KOPT-K1 (cell line): ENCODE results near the gene CDCA8.
"Not testable (repeated sequence)": the region's sequence is repeated elsewhere in the genome, so short reads cannot be mapped to it uniquely, and the experiment has no call there.

ENCODE experiments used
- H3K27ac ChIP-seq: fragments of 200-600 bp; sonication (generic); 2 replicates; pipeline ENCODE4 v1.5.1; 2016; ENCODE audit warnings: antibody characterized with exemption, mild to moderate bottlenecking, low read depth, low read length; ENCODE audit not compliant: poor library complexity, severe bottlenecking
- H3K36me3 ChIP-seq: fragments of 200-600 bp; sonication (generic); 2 replicates; pipeline ENCODE4 v1.5.1; 2017; ENCODE audit warnings: antibody characterized with exemption, mild to moderate bottlenecking, low read length, moderate library complexity; ENCODE audit not compliant: insufficient read depth
- H3K9me3 ChIP-seq: fragments of 200-600 bp; sonication (generic); 2 replicates; pipeline ENCODE4 v1.5.1; 2017; ENCODE audit warnings: antibody characterized with exemption, low read length, mild to moderate bottlenecking; ENCODE audit not compliant: insufficient read depth, poor library complexity, severe bottlenecking

The CDCA8 gene

DNA sequence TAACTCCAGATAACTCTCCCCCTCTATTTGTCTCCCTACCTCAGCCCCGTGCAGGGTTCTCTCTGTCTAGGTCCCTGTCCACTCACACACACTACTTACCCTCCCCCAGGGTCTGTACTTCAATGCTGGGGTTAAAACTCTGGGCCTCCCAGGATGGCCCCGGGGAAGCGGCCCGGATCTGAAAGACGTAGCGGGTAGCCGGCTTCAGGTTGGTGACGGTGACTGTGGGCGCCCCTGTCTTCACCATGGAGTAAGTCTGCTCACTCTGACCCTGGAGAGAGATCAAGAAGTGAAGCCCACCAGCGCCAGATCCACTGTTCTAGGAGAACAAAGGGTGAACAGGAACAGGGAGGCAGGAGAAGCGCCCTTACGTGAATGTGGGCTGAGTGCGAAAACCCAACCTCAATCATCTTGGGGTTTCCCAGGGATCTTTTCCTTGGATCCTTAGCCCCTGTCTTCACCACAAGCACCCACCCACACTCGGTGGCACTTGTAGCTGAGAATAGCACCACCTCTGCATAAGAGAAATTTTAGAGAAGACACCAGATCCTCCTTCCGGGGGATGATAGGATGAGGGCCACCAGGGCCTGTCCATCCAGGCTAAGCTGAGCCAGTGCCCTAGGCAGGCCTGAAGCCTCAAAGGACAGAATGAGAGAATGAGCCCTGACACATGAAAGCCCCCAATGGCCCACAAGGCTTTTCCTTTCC, 39.1 kb downstream of the CDCA8 start:
- H3K9me3 ChIP-seq: no peaks in the 10 kb centered on the region
- no peak overlapping the region for H3K27ac ChIP-seq
- no peaks in the 10 kb centered on the region for H3K36me3 ChIP-seq

DNA sequence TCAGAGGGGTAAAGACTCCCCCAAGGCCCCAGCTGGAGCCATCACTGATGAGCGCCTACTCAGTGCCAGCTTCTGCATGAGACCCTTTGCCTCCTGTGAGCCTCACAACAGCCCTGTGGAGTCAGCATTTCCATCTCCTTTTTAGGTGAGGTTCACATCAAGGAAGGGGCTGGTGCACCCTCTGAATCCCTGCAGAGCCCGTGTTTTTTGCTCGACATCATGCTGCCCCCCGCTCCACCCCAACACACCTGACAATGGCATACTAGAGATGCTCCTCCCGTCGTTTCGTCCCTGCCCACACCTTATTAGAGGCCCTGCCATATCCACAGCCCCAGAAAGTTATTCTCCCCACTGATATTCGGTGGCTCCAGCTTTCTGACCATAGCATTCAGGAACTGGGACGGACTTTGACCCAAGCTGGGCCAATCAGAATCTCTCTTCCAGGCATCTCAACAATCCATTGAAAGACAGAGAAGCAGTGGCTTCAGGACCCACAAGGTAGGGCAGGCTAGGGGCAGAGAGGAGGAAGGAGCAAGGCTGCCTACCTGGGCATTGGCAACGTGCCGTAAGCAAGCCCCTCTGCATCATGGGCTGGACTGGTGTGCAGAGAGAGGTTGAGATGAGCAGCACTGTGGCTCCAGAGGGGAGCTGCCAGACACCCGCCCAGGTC, 39.9 kb downstream of the CDCA8 start:
- Histone ChIP-seq H3K9me3 (no peaks in the 10 kb centered on the region), H3K36me3 (no peaks in the 10 kb centered on the region)

DNA sequence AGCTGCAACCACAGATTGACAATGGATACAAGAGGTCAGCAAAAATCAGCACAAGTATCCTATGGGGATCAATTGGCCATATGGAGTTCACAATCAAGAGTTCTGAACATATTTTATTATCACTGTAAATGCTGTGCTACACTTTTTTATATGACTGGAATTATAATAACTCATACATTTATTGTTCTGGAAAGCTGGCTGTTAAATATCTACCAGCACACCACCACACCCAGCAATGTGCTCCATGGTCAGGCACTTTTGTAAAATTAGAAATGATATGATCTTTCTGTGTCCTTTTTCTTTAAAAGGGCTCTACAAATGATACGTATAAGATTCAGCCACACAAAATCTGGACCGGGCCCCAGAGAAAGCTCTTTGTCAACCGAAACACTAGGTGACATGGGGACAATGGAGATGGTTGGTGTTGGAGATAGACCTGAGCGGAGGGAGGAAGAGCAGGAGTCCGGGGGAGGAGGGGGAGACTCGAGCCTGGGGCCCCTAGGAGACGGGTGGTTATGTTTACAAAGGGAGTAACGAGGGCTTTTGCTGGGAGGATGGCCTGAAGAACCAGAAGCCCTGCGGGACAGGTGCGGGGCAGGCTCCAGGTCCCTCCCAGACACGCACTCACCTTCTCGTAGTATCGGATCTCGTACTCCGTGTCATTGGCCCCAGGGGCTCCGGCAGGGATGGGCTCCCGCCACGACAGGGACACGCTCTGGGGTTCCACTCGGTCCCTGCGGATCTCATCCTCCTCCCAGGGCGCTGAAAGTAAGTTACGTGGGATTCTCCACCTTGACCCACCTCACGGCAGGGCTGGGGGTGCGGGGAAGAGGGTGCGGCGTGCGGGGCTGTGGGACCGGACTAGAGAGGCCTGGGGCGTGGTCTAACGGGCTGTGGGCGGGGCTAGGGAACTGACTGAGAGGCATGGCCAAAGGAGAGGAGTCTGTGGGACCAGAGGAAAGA, 42.6 kb downstream of the CDCA8 start:
- no peak overlapping the region for H3K27ac ChIP-seq
- no peaks in the 10 kb centered on the region for H3K9me3 ChIP-seq

More for the DNA sequence above, 39.9 kb downstream of the CDCA8 start:
- no peak overlapping the region for H3K27ac ChIP-seq

DNA sequence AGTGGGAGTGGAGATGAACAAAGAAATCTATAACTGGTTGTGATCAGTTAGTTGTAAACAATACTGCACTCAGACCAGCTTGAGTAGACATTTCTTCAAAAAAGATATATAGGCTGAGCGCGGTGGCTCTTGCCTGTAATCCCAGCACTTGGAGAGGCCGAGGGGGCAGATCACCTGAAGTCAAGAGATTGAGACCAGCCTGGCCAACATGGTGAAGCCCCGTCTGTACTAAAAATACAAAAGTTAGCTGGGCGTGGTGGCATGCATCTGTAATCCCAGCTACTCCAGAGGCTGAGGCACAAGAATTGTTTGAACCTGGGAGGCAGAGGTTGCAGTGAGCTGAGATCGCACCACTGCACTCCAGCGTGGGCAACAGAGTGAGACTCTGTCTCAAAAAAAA, 45.7 kb downstream of the CDCA8 start:
- not testable (repeated sequence) for H3K27ac ChIP-seq, H3K9me3 ChIP-seq, H3K36me3 ChIP-seq

More for the DNA sequence above, 42.6 kb downstream of the CDCA8 start:
- H3K36me3 ChIP-seq: no peaks in the 10 kb centered on the region

DNA sequence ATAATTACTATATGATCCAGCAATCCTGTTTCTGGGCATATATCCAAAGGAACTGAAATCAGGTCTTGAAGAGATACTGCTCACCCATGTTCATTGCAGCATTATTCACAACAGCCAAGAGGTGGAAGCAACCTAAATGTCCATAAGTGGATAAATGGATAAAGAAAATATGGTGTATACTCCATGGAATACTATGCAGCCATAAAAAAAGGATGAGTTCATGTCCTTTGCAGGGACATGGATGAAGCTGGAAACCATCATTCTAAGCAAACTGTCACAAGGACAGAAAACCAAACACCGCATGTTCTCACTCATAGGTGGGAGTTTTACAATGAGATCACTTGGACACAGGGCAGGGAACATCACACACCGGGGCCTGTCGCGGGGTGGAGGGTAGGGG, 46.3 kb downstream of the CDCA8 start:
- not testable (repeated sequence) for H3K27ac ChIP-seq, H3K9me3 ChIP-seq, H3K36me3 ChIP-seq

DNA sequence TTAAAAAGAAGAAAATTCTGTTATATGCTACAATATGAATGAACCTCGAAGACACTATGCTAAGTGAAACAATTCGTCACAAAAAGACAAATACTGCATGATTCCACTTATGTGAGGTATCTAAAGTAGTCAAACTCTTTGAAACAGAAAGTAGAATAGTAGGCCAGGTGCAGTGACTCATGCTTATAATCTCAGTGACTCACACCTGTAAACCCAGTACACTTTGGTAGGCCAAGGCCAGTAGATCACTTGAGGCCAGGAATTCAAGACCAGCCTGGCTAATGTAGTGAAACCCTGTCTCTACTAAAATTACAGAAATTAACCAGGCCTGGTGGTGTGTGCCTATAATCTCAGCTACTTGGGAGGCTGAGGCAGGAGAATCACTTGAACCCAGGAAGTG, 46.9 kb downstream of the CDCA8 start:
- Histone ChIP-seq H3K36me3 (no peaks in the 10 kb centered on the region), H3K9me3 (no peaks in the 10 kb centered on the region), H3K27ac (no peak overlapping the region)

DNA sequence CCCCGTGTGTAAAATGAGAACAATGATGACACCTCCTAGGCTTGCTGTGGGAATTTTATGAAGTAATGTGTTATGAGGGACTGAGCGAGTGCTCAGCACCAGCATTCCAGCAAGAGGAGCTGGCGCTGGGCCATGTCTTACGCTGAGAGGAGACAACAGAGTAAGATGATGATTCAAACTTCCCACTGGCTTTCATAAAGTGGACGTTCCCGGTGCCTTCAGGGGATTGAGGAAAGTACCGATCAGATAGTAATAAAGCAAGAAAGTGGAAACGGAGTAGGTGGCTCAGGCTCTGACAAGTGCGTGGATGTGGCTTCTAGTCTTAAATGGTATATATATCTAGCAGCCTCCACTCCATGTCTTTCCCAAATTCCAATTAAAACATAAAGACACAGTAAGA, 48.8 kb downstream of the CDCA8 start:
- no peak overlapping the region for H3K27ac ChIP-seq
- no peaks in the 10 kb centered on the region for H3K36me3 ChIP-seq

DNA sequence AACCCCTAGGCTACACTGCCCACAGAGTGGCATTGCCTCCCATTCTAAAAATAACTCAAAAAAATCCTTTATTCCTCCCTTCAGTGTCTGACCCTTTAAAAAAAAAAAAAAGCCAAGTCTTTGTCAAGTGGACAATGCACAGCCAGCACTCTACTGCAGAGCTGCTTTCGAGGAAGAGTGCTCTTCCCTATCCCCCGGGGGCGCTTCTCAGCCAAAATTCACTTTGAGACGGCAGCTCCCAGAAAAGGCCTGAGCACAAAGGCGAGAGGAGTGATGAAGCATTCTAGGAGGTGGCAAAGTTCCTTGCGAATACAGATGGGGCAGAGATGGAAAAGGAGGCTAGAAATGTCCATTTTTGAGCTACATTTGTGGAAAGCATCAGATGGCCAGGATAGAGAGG, 49.3 kb downstream of the CDCA8 start:
- peaks cover under 1% of the 10 kb centered on the region for H3K9me3 ChIP-seq
- no peaks in the 10 kb centered on the region for H3K36me3 ChIP-seq
- H3K27ac ChIP-seq: no peak overlapping the region

More for the DNA sequence above, 48.8 kb downstream of the CDCA8 start:
- no peaks in the 10 kb centered on the region for H3K9me3 ChIP-seq

DNA sequence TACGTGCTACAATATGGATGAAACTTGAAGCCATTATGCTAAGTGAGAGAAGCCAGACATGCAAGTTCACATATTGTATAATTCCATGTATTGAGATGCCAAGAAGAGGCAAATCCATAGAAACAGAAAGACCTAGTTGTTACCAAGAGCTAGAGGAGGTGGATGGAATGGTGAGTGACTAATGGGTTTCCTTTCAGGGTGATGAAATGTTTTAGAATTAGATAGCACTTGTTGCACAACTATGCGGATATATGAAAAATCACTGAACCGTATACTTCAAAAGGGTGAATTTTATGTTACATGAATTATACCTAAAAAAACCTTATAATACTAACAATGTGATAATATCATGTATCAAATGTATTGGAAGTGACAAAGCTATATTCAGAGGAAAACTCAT, 54.5 kb downstream of the CDCA8 start:
- no peaks in the 10 kb centered on the region for H3K36me3 ChIP-seq
- H3K9me3 ChIP-seq: peaks cover 7% of the 10 kb centered on the region
- no peak overlapping the region for H3K27ac ChIP-seq

DNA sequence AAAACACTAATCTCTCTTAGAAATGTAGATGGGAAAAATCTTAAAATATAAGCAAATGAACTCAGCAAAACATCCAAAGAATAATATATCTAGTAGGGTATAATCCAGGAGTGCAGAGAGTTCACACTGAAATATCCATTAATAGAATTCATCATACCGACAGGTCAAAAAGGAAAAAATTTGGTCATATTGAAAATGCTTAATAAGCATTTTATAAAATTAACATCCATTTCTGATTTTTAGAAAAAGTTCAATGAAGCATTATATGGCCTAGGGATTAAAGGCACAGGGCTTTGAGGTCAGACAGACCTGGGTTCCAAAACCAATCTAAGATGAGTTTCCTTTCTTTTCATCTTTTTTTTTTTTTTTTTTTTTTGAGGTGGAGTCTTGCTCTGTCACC, 56.2 kb downstream of the CDCA8 start:
- H3K27ac ChIP-seq: no peak overlapping the region
- H3K36me3 ChIP-seq: no peaks in the 10 kb centered on the region
- peaks cover 7% of the 10 kb centered on the region for H3K9me3 ChIP-seq

DNA sequence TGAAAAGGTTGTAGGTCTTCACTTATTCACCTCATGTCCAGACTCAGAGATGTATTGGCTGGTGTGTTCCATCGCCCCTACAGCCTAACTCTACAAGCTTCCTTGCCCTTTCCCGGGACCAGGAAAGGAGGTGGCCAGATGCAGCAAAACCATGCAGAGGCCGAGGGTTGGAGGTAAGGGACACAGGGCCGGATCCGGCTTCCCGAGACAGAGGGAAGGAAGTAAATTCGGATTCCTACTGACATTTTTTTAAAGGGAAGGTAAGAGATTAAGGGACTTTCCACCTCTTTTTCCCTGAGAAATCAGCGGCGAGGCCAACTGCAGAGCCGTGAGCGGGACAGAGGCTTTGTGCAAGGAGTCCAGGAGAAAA, 59.9 kb downstream of the CDCA8 start:
- Histone ChIP-seq H3K27ac (no peak overlapping the region), H3K9me3 (peaks cover under 1% of the 10 kb centered on the region), H3K36me3 (no peaks in the 10 kb centered on the region)

DNA sequence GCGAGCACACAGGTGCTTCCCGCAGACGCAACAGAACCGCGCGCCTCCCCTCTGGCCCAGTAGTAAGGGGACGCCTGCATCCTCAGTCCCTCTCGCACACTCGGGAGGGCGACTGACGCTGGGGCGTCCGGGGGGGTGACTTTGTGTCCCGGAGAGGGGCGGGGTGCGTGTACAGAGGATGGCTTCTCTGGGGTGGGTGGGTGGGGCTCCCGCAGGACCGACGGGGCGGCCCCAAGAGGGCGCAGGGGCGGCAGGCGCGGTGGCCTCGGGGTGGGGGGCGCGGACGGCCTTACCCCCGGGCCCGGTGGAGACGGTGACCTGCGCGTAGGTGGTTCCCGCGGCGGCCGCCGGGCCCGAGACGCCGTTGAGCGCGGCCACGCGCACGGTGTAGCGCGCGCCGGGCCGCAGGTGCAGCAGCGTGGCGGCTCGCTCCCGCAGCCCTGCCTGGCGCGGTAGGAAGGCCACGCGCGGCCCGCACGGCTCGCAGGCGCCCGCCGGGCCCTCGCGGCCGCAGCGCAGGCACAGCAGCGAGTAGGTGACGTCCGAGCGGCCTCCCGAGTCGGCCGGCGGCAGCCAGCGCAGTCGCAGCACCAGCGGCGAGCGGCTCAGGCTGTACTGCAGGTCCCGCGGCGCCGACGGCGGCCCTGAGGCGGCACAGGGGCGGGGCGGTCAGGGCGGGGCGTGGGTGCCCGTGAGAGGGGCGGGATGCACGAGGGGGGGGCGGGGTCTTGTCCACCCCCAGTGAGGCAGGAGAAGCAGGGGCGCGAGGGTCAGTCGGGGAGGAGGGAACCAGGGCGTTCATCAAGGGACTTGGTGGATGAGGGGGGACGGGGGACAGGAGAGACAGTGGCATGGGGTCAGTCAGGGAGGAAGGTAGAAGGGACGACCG, 60.5 kb downstream of the CDCA8 start:
- H3K36me3 ChIP-seq: no peaks in the 10 kb centered on the region
- H3K9me3 ChIP-seq: peaks cover 4% of the 10 kb centered on the region
- no peak overlapping the region for H3K27ac ChIP-seq

DNA sequence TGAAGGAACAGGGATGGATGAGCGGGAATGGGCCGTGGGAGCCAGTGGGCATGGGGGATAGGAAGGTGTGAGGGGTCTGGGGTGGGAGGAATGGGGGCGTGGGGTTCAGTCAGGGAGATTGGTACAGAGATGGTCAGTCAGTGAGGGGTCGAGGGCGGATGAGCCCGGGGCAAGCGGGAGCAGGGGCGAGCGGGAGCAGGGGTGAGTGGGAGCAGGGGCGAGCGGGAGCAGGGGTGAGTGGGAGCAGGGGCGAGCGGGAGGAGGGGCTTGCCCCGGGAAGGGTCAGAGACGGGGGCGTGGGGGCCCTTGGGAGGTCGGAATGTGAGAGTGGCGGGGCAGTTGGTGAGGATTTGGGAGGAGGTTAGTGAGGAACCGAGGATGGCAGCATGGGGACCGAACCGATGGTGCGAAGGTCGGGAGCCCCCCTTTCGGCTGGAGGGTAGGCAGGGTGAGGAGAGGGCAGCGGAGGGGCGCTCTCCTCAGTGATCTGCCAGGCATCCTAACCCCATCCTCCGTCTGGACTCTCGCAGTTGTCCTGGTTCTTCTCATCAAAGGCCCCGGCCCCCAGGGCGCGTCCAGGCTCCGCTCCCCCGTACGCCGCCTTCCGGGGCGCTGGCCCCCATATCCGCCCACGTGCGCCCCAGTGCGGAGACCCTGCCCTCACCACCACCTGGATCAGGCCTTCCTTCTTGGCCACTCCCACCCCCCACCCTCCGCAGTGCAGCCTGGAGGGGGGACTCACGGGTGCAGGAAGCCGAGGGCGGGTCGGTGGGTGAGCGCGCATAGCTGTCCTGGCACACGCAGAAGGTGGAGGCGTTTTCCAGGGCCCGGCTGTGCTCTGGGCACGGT, 61.4 kb downstream of the CDCA8 start:
- Histone ChIP-seq H3K9me3 (peaks cover 4% of the 10 kb centered on the region), H3K27ac (no peak overlapping the region), H3K36me3 (no peaks in the 10 kb centered on the region)

DNA sequence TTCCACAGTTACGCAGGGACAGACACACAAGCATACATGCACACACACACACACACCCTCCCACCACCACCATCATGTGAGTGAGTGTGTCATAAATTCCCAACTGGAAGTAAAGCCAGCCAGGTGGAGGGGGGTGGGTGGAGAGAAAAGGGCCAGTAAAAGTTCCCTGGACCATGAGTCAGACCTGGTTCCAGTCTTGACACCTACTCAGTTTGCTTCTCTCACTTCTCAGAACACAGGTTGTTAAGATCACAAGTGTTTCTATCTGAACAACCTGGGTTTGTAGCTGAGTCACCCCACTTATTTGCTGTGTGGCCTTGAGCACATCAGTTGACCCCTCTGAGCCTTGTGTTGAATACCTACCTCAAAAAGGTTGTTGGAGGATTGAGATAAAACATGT, 63.0 kb downstream of the CDCA8 start:
- Histone ChIP-seq H3K36me3 (no peaks in the 10 kb centered on the region), H3K9me3 (peaks cover 4% of the 10 kb centered on the region), H3K27ac (no peak overlapping the region)
